Activated CD8-positive, alpha-beta T cell treated with anti-CD3 and anti-CD28 coated beads for 36 hours (primary cell): ENCODE measurements around the gene SUPT6H. TPM values are rescaled to one million over a fixed set of nuclear protein-coding genes. Genes with fewer than 3 reads are reported as not detected.
A peak's percentile ranks its signal among the peaks of the same experiment; 100 is the strongest.
"Not testable (repeated sequence)": the region's sequence is repeated elsewhere in the genome, so short reads cannot be mapped to it uniquely, and the experiment has no call there.

Source experiments
- ATAC-seq: fragments of 200-7000 bp; cut with Tn5 transposase; one replicate; pipeline ENCODE4 v1.10.0; 2021; ENCODE audit warnings: mild to moderate bottlenecking, moderate library complexity
- CTCF ChIA-PET: fragments of 350-600 bp; sonication (Branson Sonifier 250); formaldehyde crosslinking; loops from one replicate; lab custom pipeline; 2021; ENCODE audit warnings: antibody characterized with exemption; lab: Charles Lee
- POLR2A ChIA-PET: fragments of 350-600 bp; sonication (Branson Sonifier 250); formaldehyde crosslinking; loops from one replicate; lab custom pipeline; 2021; ENCODE audit warnings: antibody characterized with exemption; lab: Charles Lee
- DNase-seq: peaks from one replicate; pipeline ENCODE4 v3.0.0-alpha.2; 2020
- H3K27ac Mint-ChIP-seq: one replicate; pipeline ENCODE4 v1.8.0; 2021; ENCODE audit warnings: mild to moderate bottlenecking, mixed read lengths
- H3K27me3 Mint-ChIP-seq: one replicate; pipeline ENCODE4 v1.8.0; 2021; ENCODE audit warnings: mixed read lengths
- H3K36me3 Mint-ChIP-seq: one replicate; pipeline ENCODE4 v1.8.0; 2021; ENCODE audit warnings: low read depth, mixed read lengths
- H3K4me1 Mint-ChIP-seq: one replicate; pipeline ENCODE4 v1.8.0; 2021; ENCODE audit warnings: low read depth, mixed read lengths
- H3K4me3 Mint-ChIP-seq: one replicate; pipeline ENCODE4 v1.8.0; 2021; ENCODE audit warnings: mild to moderate bottlenecking, moderate library complexity, mixed read lengths
- H3K9me3 Mint-ChIP-seq: one replicate; pipeline ENCODE4 v1.8.0; 2021; ENCODE audit warnings: mixed read lengths
- intact Hi-C: fragments of 100-400 bp; cut with micrococcal nuclease; formaldehyde crosslinking; loops from one replicate; pipeline ENCODE4 v1.10.0; 2022
- total RNA-seq, 2 experiments: library from RNA; stranded (reverse); gene quantifications; one replicate each; pipeline ENCODE4 v1.2.3, GENCODE V29; 2021
- TF ChIP-seq, protein P1 (sequence below): fragments of 200-600 bp; IDR thresholded peaks from one replicate; pipeline ENCODE4 v1.8.0; 2022; ENCODE audit warnings: antibody characterized with exemption, mild to moderate bottlenecking

The SUPT6H gene
- total RNA-seq, 2 experiments from 2014 or later, result 60.3 to 63.3 TPM

DNA sequence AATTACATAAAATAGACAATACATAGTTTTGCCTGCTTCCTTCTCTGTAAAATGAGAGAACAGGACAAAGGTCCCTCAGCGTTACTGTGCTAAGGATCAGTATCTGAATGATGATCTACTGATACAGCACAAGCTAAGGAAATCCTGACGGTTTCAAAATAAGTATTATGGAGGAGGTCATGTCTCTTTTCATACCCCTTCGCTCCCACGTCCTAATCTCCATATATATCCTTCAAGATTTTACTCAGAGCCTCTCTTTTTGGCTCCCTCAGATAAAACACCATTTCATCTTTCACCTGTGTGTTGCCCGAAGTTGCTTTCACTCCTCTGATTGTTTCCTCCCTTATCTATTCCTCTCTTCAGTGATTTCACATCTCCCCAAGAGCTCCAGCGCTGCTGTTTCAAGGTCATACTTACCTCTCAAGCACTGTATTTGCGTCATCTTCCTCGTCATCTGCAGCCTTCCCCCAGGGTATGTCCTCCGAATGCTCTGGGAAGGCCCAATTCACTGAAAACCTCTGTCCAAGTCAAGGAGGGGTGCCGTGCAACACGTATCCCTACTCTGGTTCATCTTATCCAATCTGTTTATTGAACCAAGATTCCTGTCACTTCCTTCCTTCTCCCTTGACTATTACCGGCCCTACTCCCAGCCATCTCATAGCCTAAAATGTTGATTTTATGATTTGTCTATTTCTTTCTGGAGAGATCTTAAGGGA, 15.8 kb upstream of the SUPT6H start:
- peaks cover 40% of the 10 kb centered on the region for H3K4me1 Mint-ChIP-seq
- peak overlapping the region; percentile 86 for H3K4me3 Mint-ChIP-seq
- DNase-seq (no peak), ATAC-seq (no peak)
- TF ChIP-seq, protein P1, sequence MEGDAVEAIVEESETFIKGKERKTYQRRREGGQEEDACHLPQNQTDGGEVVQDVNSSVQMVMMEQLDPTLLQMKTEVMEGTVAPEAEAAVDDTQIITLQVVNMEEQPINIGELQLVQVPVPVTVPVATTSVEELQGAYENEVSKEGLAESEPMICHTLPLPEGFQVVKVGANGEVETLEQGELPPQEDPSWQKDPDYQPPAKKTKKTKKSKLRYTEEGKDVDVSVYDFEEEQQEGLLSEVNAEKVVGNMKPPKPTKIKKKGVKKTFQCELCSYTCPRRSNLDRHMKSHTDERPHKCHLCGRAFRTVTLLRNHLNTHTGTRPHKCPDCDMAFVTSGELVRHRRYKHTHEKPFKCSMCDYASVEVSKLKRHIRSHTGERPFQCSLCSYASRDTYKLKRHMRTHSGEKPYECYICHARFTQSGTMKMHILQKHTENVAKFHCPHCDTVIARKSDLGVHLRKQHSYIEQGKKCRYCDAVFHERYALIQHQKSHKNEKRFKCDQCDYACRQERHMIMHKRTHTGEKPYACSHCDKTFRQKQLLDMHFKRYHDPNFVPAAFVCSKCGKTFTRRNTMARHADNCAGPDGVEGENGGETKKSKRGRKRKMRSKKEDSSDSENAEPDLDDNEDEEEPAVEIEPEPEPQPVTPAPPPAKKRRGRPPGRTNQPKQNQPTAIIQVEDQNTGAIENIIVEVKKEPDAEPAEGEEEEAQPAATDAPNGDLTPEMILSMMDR, result no peak
- intact Hi-C loops, result no loop called here
- no peaks in the 10 kb centered on the region for H3K27me3 Mint-ChIP-seq
- no peaks in the 10 kb centered on the region for H3K9me3 Mint-ChIP-seq
- CTCF ChIA-PET, result interaction anchor here (0.7 to 6.7 kb wide), 21 partner anchors 10 to 471 kb away, joined by 3 to 83 read pairs (median 5); partner anchors contain the start of genes PROCA1, SDF2, SUPT6H and TLCD1
- peaks cover 40% of the 10 kb centered on the region for H3K36me3 Mint-ChIP-seq
- H3K27ac Mint-ChIP-seq, result peak overlapping the region; percentile 68
- POLR2A ChIA-PET, result interaction anchor here (1.0 to 6.3 kb wide), 7 partner anchors 16 to 80 kb away, joined by 3 to 60 read pairs (median 11); partner anchors contain the start of genes PROCA1, SDF2, SUPT6H and TLCD1

DNA sequence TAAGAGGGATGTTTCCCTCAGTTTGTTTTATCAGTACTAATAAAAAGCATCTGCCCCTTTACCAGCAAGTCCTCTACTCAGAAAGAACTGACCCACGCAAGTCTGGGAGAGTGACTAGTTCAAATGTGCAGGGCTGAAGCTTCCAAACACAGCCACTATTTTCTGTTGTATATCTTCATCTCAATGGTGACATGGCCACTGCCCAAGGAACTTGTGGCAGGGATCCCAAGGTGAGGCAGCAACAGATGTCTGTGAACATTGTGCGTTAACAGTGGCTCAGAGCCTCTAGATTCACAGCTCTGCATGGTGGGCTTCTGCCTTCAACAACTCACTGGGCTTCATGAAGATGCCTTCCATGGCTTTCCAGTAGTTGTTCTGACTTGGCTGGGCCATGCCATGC, 13.3 kb upstream of the SUPT6H start:
- TF ChIP-seq, protein P1, result no peak
- peaks cover 22% of the 10 kb centered on the region for H3K36me3 Mint-ChIP-seq
- no peak for ATAC-seq

DNA sequence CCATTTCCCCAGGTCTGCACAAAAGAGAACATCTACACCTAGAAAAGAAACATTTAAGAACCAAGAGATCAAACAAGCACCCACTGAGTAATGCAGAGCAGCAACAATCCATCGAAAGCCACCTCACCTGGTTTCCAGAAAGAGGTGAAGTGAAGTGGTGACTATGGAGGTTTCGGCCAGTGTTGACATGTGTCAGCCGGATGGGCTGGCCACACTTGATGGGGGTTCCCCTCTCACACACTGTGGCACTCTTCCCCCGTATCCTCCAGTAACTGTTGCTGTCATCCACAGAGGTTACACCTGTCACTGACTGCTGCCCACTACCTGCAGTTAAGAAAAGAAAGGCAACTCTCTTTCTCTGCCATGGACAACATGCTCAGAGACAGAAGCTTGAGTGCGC, 6.8 kb upstream of the SUPT6H start:
- Mint-ChIP-seq H3K27me3 (no peaks in the 10 kb centered on the region), H3K27ac (peak overlapping the region; percentile 22), H3K4me1 (peaks cover 9% of the 10 kb centered on the region), H3K4me3 (no peak overlapping the region), H3K9me3 (no peaks in the 10 kb centered on the region), H3K36me3 (peaks cover 21% of the 10 kb centered on the region)
- DNase-seq (no peak), ATAC-seq (peak; percentile 17)
- ChIA-PET POLR2A (interaction anchor here (0.7 to 1.4 kb wide), 3 partner anchors 8 to 85 kb away, joined by 3 to 4 read pairs (median 3); no protein-coding TSS in a partner anchor), CTCF (interaction anchor here (1.4 kb wide), 1 partner anchor 8 kb away, joined by 3 read pairs; no protein-coding TSS in a partner anchor)
- TF ChIP-seq, protein P1, result no peak
- intact Hi-C loops, result no loop called here

More for the DNA sequence above, 13.3 kb upstream of the SUPT6H start:
- no peak overlapping the region for H3K27ac Mint-ChIP-seq
- H3K27me3 Mint-ChIP-seq, result no peaks in the 10 kb centered on the region
- H3K4me3 Mint-ChIP-seq, result no peak overlapping the region
- CTCF ChIA-PET, result interaction anchor here (0.7 to 6.7 kb wide), 11 partner anchors 11 to 305 kb away, joined by 3 to 66 read pairs (median 4); partner anchors contain the start of genes SDF2 and SUPT6H
- DNase-seq, result no peak
- peaks cover 28% of the 10 kb centered on the region for H3K4me1 Mint-ChIP-seq
- POLR2A ChIA-PET, result interaction anchor here (0.7 to 1.8 kb wide), 3 partner anchors 13 to 76 kb away, joined by 3 to 10 read pairs (median 3); partner anchors contain the start of genes SDF2 and SUPT6H
- intact Hi-C loops, result no loop called here
- no peaks in the 10 kb centered on the region for H3K9me3 Mint-ChIP-seq

DNA sequence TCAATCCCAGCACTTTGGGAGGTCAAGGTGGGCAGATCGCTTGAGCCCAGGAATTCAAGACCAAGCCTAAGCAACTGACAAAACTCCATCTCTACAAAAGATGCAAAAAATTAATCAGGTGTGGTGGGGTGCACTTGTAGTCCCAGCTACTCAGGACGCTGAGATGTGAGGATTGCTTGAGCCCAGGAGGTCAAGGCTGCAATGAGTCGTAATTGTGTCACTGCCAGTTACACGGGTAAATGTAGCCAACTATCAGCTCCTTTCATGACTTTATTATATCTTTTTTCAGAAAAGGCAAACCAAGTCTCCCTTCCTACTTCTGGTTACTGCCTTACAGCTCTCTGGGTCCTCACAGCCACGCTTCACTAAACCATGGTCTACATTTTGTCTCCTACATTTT, 4.2 kb upstream of the SUPT6H start:
- Mint-ChIP-seq H3K4me1 (peaks cover 20% of the 10 kb centered on the region), H3K4me3 (no peak overlapping the region), H3K36me3 (peaks cover 26% of the 10 kb centered on the region), H3K27ac (peak overlapping the region; percentile 60), H3K27me3 (no peaks in the 10 kb centered on the region), H3K9me3 (no peaks in the 10 kb centered on the region)
- intact Hi-C loops, result no loop called here
- ChIA-PET CTCF (interaction anchor here (1.2 to 1.7 kb wide), 2 partner anchors 11 to 12 kb away, joined by 3 to 7 read pairs; partner anchors contain the start of gene BLTP2), POLR2A (interaction anchor here (0.8 kb wide), 1 partner anchor 12 kb away, joined by 3 read pairs; the partner anchor contains the start of gene BLTP2)
- ATAC-seq, result no peak
- DNase-seq, result no peak
- TF ChIP-seq, protein P1, result no peak

DNA sequence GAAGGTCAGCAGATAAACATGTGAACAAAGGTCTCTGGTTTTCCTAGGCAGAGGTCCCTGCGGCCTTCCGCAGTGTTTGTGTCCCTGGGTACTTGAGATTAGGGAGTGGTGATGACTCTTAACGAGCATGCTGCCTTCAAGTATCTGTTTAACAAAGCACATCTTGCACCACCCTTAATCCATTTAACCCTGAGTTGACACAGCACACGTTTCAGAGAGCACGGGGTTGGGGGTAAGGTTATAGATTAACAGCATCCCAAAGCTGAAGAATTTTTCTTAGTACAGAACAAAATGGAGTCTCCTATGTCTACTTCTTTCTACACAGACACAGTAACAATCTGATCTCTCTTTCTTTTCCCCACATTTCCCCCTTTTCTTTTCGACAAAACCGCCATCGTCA, 3.7 kb upstream of the SUPT6H start:
- H3K4me3 Mint-ChIP-seq, ATAC-seq, intact Hi-C loops, H3K27me3 Mint-ChIP-seq, H3K27ac Mint-ChIP-seq, POLR2A ChIA-PET, DNase-seq, H3K9me3 Mint-ChIP-seq: not testable (repeated sequence)
- Mint-ChIP-seq H3K36me3 (peaks cover 31% of the 10 kb centered on the region), H3K4me1 (peaks cover 23% of the 10 kb centered on the region)
- CTCF ChIA-PET, result interaction anchor here (1.7 kb wide), 1 partner anchor 11 kb away, joined by 7 read pairs; no protein-coding TSS in a partner anchor

DNA sequence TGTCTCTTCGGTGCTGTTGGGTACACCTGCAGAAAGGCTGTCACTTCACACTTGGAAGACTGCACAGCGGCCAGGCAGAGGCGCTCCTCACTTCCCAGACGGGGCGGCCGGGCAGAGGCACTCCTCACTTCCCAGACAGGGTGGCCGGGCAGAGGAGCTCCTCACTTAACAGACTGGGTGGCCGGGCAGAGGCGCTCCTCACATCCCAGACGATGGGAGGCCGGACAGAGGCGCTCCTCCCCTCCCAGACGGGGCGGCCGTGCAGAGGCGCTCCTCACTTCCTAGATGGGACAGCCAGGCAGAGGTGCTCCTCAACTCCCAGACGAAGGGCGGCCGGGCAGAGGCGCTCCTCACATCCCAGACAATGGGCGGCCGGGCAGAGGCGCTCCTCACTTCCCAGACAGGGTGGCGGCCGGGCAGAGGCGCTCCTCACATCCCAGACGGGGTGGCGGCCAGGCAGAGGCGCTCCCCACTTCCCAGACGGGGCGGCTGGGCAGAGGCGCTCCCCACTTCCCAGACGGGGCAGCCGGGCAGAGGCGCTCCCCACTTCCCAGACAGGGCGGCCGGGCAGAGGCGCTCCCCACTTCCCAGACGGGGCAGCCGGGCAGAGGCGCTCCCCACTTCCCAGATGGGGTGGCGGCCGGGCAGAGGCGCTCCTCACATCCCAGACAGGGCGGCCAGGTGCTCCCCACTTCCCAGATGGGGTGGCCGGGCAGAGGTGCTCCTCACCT, 3.1 kb upstream of the SUPT6H start:
- H3K27ac Mint-ChIP-seq, H3K4me3 Mint-ChIP-seq, H3K27me3 Mint-ChIP-seq, intact Hi-C loops, DNase-seq, ATAC-seq, H3K9me3 Mint-ChIP-seq, POLR2A ChIA-PET: not testable (repeated sequence)
- CTCF ChIA-PET, result interaction anchor here (1.7 kb wide), 1 partner anchor 12 kb away, joined by 7 read pairs; no protein-coding TSS in a partner anchor
- peaks cover 34% of the 10 kb centered on the region for H3K36me3 Mint-ChIP-seq
- peaks cover 29% of the 10 kb centered on the region for H3K4me1 Mint-ChIP-seq

DNA sequence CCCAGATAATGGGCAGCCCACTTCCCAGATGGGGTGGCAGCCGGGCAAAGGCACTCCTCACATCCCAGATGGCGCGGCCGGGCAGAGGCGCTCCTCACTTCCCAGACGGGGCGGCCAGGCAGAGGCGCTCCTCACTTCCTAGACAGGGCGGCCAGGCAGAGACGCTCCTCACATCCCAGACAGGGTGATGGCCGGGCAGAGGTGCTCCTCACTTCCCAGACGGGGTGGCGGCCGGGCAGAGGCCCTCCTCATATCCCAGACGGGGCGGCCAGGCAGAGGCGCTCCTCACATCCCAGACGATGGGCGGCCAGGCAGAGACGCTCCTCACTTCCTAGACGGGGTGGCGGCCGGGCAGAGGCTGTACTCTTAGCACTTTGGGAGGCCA, 2.5 kb upstream of the SUPT6H start:
- H3K9me3 Mint-ChIP-seq, H3K4me3 Mint-ChIP-seq, intact Hi-C loops, H3K27me3 Mint-ChIP-seq, POLR2A ChIA-PET, DNase-seq, CTCF ChIA-PET, ATAC-seq: not testable (repeated sequence)
- Mint-ChIP-seq H3K27ac (peak overlapping the region; percentile 47), H3K36me3 (peaks cover 38% of the 10 kb centered on the region), H3K4me1 (peaks cover 33% of the 10 kb centered on the region)
